Measurements from ENCODE around the gene GABRB3.

GABRB3 gene

GRCh38 chr15:26615927-26616302 is 157.0 kb downstream of the GABRB3 start:
- DNase-seq, result no peak
- Histone ChIP-seq H4K91ac (ENCODE audit: low read depth, low read length) (no peak overlapping the region), H4K8ac (ENCODE audit: low read depth, low read length) (no peak overlapping the region), H4K12ac (ENCODE audit: low read depth, low read length) (no peak overlapping the region), H3K4me3 (ENCODE audit: low read depth, low read length) (no peak overlapping the region), H3K4ac (ENCODE audit: low read depth, low read length) (no peak overlapping the region), H3K4me1 (ENCODE audit: control insufficient read depth in 1 of 2, insufficient read depth in 2 of 2, low read length in 2 of 2) (peaks cover 4 to 10% of the 10 kb centered on the region in 2 experiments), H3K14ac (ENCODE audit: low read length) (no peak overlapping the region), H3K27ac (ENCODE audit: low read depth, low read length) (no peak overlapping the region), H3K18ac (ENCODE audit: low read length) (no peak overlapping the region), H2BK5ac (ENCODE audit: low read depth, low read length, poor library complexity) (no peak overlapping the region), H3K23ac (ENCODE audit: low read length) (no peak overlapping the region), H2BK12ac (ENCODE audit: low read length) (no peak overlapping the region), H2AK5ac (ENCODE audit: low read length) (no peak overlapping the region), H3K36me3 (ENCODE audit: control insufficient read depth in 1 of 2, insufficient read depth in 2 of 2, low read length in 2 of 2) (no peaks in the 10 kb centered on the region), H2AFZ (ENCODE audit: insufficient read depth, low read length, poor library complexity) (no peak overlapping the region), H3K9ac (ENCODE audit: low read length) (no peak overlapping the region), H3K79me2 (ENCODE audit: control insufficient read depth, insufficient read depth, low read length, poor library complexity) (no peaks in the 10 kb centered on the region), H3K27me3 (ENCODE audit: insufficient read depth, low read length) (no peaks in the 10 kb centered on the region), H3K9me3 (ENCODE audit: insufficient read depth, low read depth, low read length) (no peaks in the 10 kb centered on the region), H2BK120ac (ENCODE audit: insufficient read depth, low read length, poor library complexity) (no peak overlapping the region), H3K4me2 (ENCODE audit: low read length) (no peak overlapping the region), H3K79me1 (ENCODE audit: low read length) (no peaks in the 10 kb centered on the region)
- WGBS (ENCODE audit: extremely low coverage, insufficient coverage, insufficient read length), result no CpG with 5 or more reads among the region's 3 CpGs

- no peak overlapping the region for H3K23ac ChIP-seq (ENCODE audit: low read length)
- H3K27ac ChIP-seq (ENCODE audit: low read depth, low read length), result no peak overlapping the region
- no peak overlapping the region for H2AFZ ChIP-seq (ENCODE audit: insufficient read depth, low read length, poor library complexity)
- no peak overlapping the region for H2BK120ac ChIP-seq (ENCODE audit: insufficient read depth, low read length, poor library complexity)
- H3K4me2 ChIP-seq (ENCODE audit: low read length), result no peak overlapping the region
- H3K4me3 ChIP-seq (ENCODE audit: low read depth, low read length), result no peak overlapping the region
- H3K18ac ChIP-seq (ENCODE audit: low read length), result no peak overlapping the region
- WGBS (ENCODE audit: extremely low coverage, insufficient coverage, insufficient read length), result no CpG with 5 or more reads among the region's 7 CpGs
- DNase-seq, result no peak
- H3K4me1 ChIP-seq (ENCODE audit: control insufficient read depth in 1 of 2, insufficient read depth in 2 of 2, low read length in 2 of 2), result peaks cover 4 to 10% of the 10 kb centered on the region in 2 experiments
- H3K4ac ChIP-seq (ENCODE audit: low read depth, low read length), result no peak overlapping the region
- no peak overlapping the region for H4K91ac ChIP-seq (ENCODE audit: low read depth, low read length)
- H3K9me3 ChIP-seq (ENCODE audit: insufficient read depth, low read depth, low read length), result no peaks in the 10 kb centered on the region
- no peaks in the 10 kb centered on the region for H3K36me3 ChIP-seq (ENCODE audit: control insufficient read depth in 1 of 2, insufficient read depth in 2 of 2, low read length in 2 of 2)
- no peaks in the 10 kb centered on the region for H3K79me2 ChIP-seq (ENCODE audit: control insufficient read depth, insufficient read depth, low read length, poor library complexity)
- no peak overlapping the region for H3K14ac ChIP-seq (ENCODE audit: low read length)
- no peak overlapping the region for H3K9ac ChIP-seq (ENCODE audit: low read length)
- no peak overlapping the region for H2BK5ac ChIP-seq (ENCODE audit: low read depth, low read length, poor library complexity)
- H4K8ac ChIP-seq (ENCODE audit: low read depth, low read length), result no peak overlapping the region
- no peak overlapping the region for H2BK12ac ChIP-seq (ENCODE audit: low read length)
- no peaks in the 10 kb centered on the region for H3K79me1 ChIP-seq (ENCODE audit: low read length)
- H2AK5ac ChIP-seq (ENCODE audit: low read length), result no peak overlapping the region
- H3K27me3 ChIP-seq (ENCODE audit: insufficient read depth, low read length), result no peaks in the 10 kb centered on the region
- H4K12ac ChIP-seq (ENCODE audit: low read depth, low read length), result no peak overlapping the region
These were observed 157.5 kb downstream of the GABRB3 start for GRCh38 chr15:26615188-26615926.

GRCh38 chr15:26614734-26615133 is 158.1 kb downstream of the GABRB3 start:
- Histone ChIP-seq H3K4ac (ENCODE audit: low read depth, low read length) (no peak overlapping the region), H2AFZ (ENCODE audit: insufficient read depth, low read length, poor library complexity) (no peak overlapping the region), H2BK5ac (ENCODE audit: low read depth, low read length, poor library complexity) (no peak overlapping the region), H3K27ac (ENCODE audit: low read depth, low read length) (no peak overlapping the region), H2BK120ac (ENCODE audit: insufficient read depth, low read length, poor library complexity) (no peak overlapping the region), H3K18ac (ENCODE audit: low read length) (no peak overlapping the region), H3K4me3 (ENCODE audit: low read depth, low read length) (no peak overlapping the region), H3K36me3 (ENCODE audit: control insufficient read depth in 1 of 2, insufficient read depth in 2 of 2, low read length in 2 of 2) (no peaks in the 10 kb centered on the region), H3K9ac (ENCODE audit: low read length) (no peak overlapping the region), H3K79me1 (ENCODE audit: low read length) (no peaks in the 10 kb centered on the region), H3K79me2 (ENCODE audit: control insufficient read depth, insufficient read depth, low read length, poor library complexity) (no peaks in the 10 kb centered on the region), H4K91ac (ENCODE audit: low read depth, low read length) (no peak overlapping the region), H3K23ac (ENCODE audit: low read length) (no peak overlapping the region), H2AK5ac (ENCODE audit: low read length) (no peak overlapping the region), H2BK12ac (ENCODE audit: low read length) (no peak overlapping the region), H3K9me3 (ENCODE audit: insufficient read depth, low read depth, low read length) (peaks cover 3% of the 10 kb centered on the region), H3K27me3 (ENCODE audit: insufficient read depth, low read length) (no peaks in the 10 kb centered on the region), H4K8ac (ENCODE audit: low read depth, low read length) (no peak overlapping the region), H3K4me1 (ENCODE audit: control insufficient read depth in 1 of 2, insufficient read depth in 2 of 2, low read length in 2 of 2) (peaks cover 4 to 10% of the 10 kb centered on the region in 2 experiments), H3K14ac (ENCODE audit: low read length) (no peak overlapping the region), H4K12ac (ENCODE audit: low read depth, low read length) (no peak overlapping the region), H3K4me2 (ENCODE audit: low read length) (no peak overlapping the region)
- no CpG with 5 or more reads among the region's 3 CpGs for WGBS (ENCODE audit: extremely low coverage, insufficient coverage, insufficient read length)
- no peak for DNase-seq

- H4K12ac ChIP-seq (ENCODE audit: low read depth, low read length), result no peak overlapping the region
- no peak overlapping the region for H4K91ac ChIP-seq (ENCODE audit: low read depth, low read length)
- DNase-seq, result no peak
- WGBS (ENCODE audit: extremely low coverage, insufficient coverage, insufficient read length), result no CpG with 5 or more reads among the region's 2 CpGs
- no peak overlapping the region for H2BK5ac ChIP-seq (ENCODE audit: low read depth, low read length, poor library complexity)
- no peaks in the 10 kb centered on the region for H3K4me1 ChIP-seq (ENCODE audit: control insufficient read depth in 1 of 2, insufficient read depth in 2 of 2, low read length in 2 of 2)
- H3K9me3 ChIP-seq (ENCODE audit: insufficient read depth, low read depth, low read length), result no peaks in the 10 kb centered on the region
- H2BK120ac ChIP-seq (ENCODE audit: insufficient read depth, low read length, poor library complexity), result no peak overlapping the region
- H3K4me2 ChIP-seq (ENCODE audit: low read length), result no peak overlapping the region
- no peak overlapping the region for H3K18ac ChIP-seq (ENCODE audit: low read length)
- H3K79me2 ChIP-seq (ENCODE audit: control insufficient read depth, insufficient read depth, low read length, poor library complexity), result no peaks in the 10 kb centered on the region
- H2AFZ ChIP-seq (ENCODE audit: insufficient read depth, low read length, poor library complexity), result no peak overlapping the region
- H2AK5ac ChIP-seq (ENCODE audit: low read length), result no peak overlapping the region
- H3K9ac ChIP-seq (ENCODE audit: low read length), result no peak overlapping the region
- no peak overlapping the region for H3K4me3 ChIP-seq (ENCODE audit: low read depth, low read length)
- H3K14ac ChIP-seq (ENCODE audit: low read length), result no peak overlapping the region
- no peak overlapping the region for H3K4ac ChIP-seq (ENCODE audit: low read depth, low read length)
- H3K27me3 ChIP-seq (ENCODE audit: insufficient read depth, low read length), result no peaks in the 10 kb centered on the region
- H4K8ac ChIP-seq (ENCODE audit: low read depth, low read length), result no peak overlapping the region
- H2BK12ac ChIP-seq (ENCODE audit: low read length), result no peak overlapping the region
- no peaks in the 10 kb centered on the region for H3K79me1 ChIP-seq (ENCODE audit: low read length)
- H3K36me3 ChIP-seq (ENCODE audit: control insufficient read depth in 1 of 2, insufficient read depth in 2 of 2, low read length in 2 of 2), result no peaks in the 10 kb centered on the region
- H3K27ac ChIP-seq (ENCODE audit: low read depth, low read length), result no peak overlapping the region
- no peak overlapping the region for H3K23ac ChIP-seq (ENCODE audit: low read length)
These were observed 174.2 kb downstream of the GABRB3 start for GRCh38 chr15:26598704-26599103.

Measured in trophoblast cell (in vitro differentiated cells and primary cell).